ENCODE measurements around the gene CCDC192.
A peak's percentile ranks its signal among the peaks of the same experiment; 100 is the strongest.
"Not testable (repeated sequence)": the region's sequence is repeated elsewhere in the genome, so short reads cannot be mapped to it uniquely, and the experiment has no call there.

CCDC192 gene

GRCh38 chr5:127702926-127703561 lies at the start of gene CCDC192:
CCDC192 (plus strand) TSS chr5:127703391; CDS start chr5:127703446, 55 bp downstream.
- DNase-seq (ENCODE audit: low read depth) = no peak

GRCh38 chr5:127656825-127657224 lies 46.4 kb upstream of the CCDC192 start:
- no peak for DNase-seq (ENCODE audit: low read depth)

GRCh38 chr5:127660047-127660733 lies 43.0 kb upstream of the CCDC192 start:
- no peak for DNase-seq (ENCODE audit: low read depth)

- no peak for DNase-seq (ENCODE audit: low read depth)
Measured at GRCh38 chr5:127664093-127664492, 39.1 kb upstream of the CCDC192 start.

GRCh38 chr5:127665641-127666040 lies 37.5 kb upstream of the CCDC192 start:
- peak; percentile 9 for DNase-seq (ENCODE audit: low read depth)

GRCh38 chr5:127666043-127666716 lies 37.0 kb upstream of the CCDC192 start:
- no peak for DNase-seq (ENCODE audit: low read depth)

- DNase-seq (ENCODE audit: low read depth) = no peak
Measured at GRCh38 chr5:127667926-127668325, 35.3 kb upstream of the CCDC192 start.

GRCh38 chr5:127671218-127671617 lies 32.0 kb upstream of the CCDC192 start:
- DNase-seq (ENCODE audit: low read depth) = peak; percentile 9

GRCh38 chr5:127673117-127673800 lies 29.9 kb upstream of the CCDC192 start:
- peak; percentile 18 for DNase-seq (ENCODE audit: low read depth)

GRCh38 chr5:127676951-127677350 lies 26.2 kb upstream of the CCDC192 start:
- not testable (repeated sequence) for DNase-seq (ENCODE audit: low read depth)

- DNase-seq (ENCODE audit: low read depth) = not testable (repeated sequence)
Measured at GRCh38 chr5:127679691-127680330, 23.4 kb upstream of the CCDC192 start.

GRCh38 chr5:127680595-127680994 lies 22.6 kb upstream of the CCDC192 start:
- no peak for DNase-seq (ENCODE audit: low read depth)

- no peak for DNase-seq (ENCODE audit: low read depth)
Measured at GRCh38 chr5:127683008-127683407, 20.2 kb upstream of the CCDC192 start.

- no peak for DNase-seq (ENCODE audit: low read depth)
Measured at GRCh38 chr5:127684726-127685467, 18.3 kb upstream of the CCDC192 start.

- DNase-seq (ENCODE audit: low read depth) = peak; percentile 24
Measured at GRCh38 chr5:127685662-127686061, 17.5 kb upstream of the CCDC192 start.

- DNase-seq (ENCODE audit: low read depth) = no peak
Measured at GRCh38 chr5:127686424-127686823, 16.8 kb upstream of the CCDC192 start.

- no peak for DNase-seq (ENCODE audit: low read depth)
Measured at GRCh38 chr5:127694518-127695171, 8.5 kb upstream of the CCDC192 start.

- no peak for DNase-seq (ENCODE audit: low read depth)
Measured at GRCh38 chr5:127695346-127695745, 7.8 kb upstream of the CCDC192 start.

GRCh38 chr5:127696683-127697082 lies 6.5 kb upstream of the CCDC192 start:
- DNase-seq (ENCODE audit: low read depth) = peak; percentile 71

- peak; percentile 62 for DNase-seq (ENCODE audit: low read depth)
Measured at GRCh38 chr5:127697894-127698600, 5.1 kb upstream of the CCDC192 start.

Measured in amniotic epithelial cell (primary cell).